Measurements from ENCODE around the gene PEX14.

Gene PEX14

DNA sequence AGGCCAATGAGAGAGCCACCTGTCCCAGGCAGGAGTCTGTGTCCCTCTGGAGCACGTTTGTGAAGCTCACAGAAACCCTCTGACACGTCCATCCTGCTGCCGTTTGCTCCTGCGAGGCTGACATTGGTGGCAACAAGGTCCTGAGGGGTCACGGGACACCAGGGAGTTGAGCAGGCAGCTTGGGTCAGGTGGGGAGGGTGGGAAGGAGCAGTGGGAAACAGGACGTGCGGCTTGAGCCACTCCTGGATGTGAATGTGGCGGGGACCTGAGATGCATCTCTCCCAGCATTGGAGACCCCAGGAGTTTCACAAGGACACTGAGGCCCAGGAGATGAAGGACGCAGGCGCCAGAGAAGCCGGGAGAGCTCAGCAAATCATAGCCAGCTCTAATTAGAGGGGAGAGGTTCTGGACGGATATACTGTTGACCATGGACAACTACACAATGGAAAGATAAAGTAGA, 149.0 kb downstream of the PEX14 start:
- H3K9ac ChIP-seq (ENCODE audit: low read length) = no peak overlapping the region
- TF ChIP-seq EZH2 (IDR thresholded peaks at IDR 0.05; ENCODE audit: borderline replicate concordance, low read length) = no peak
- TF ChIP-seq, protein P1, sequence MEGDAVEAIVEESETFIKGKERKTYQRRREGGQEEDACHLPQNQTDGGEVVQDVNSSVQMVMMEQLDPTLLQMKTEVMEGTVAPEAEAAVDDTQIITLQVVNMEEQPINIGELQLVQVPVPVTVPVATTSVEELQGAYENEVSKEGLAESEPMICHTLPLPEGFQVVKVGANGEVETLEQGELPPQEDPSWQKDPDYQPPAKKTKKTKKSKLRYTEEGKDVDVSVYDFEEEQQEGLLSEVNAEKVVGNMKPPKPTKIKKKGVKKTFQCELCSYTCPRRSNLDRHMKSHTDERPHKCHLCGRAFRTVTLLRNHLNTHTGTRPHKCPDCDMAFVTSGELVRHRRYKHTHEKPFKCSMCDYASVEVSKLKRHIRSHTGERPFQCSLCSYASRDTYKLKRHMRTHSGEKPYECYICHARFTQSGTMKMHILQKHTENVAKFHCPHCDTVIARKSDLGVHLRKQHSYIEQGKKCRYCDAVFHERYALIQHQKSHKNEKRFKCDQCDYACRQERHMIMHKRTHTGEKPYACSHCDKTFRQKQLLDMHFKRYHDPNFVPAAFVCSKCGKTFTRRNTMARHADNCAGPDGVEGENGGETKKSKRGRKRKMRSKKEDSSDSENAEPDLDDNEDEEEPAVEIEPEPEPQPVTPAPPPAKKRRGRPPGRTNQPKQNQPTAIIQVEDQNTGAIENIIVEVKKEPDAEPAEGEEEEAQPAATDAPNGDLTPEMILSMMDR (IDR thresholded peaks at IDR 0.05; ENCODE audit: low read length) = no peak
- no peaks in the 10 kb centered on the region for H3K36me3 ChIP-seq (ENCODE audit: insufficient read depth, low read length)
- H3K79me2 ChIP-seq (ENCODE audit: insufficient read depth, low read length) = no peaks in the 10 kb centered on the region
- H3K4me3 ChIP-seq (ENCODE audit: low read depth, low read length, poor library complexity, severe bottlenecking) = no peak overlapping the region
- H3K4me1 ChIP-seq (ENCODE audit: insufficient read depth, low read length, severe bottlenecking) = no peaks in the 10 kb centered on the region
- H4K20me1 ChIP-seq (ENCODE audit: insufficient read depth, low read length) = no peaks in the 10 kb centered on the region
- H3K4me2 ChIP-seq (ENCODE audit: low read length) = no peak overlapping the region
- no peaks in the 10 kb centered on the region for H3K27me3 ChIP-seq (ENCODE audit: insufficient read depth, low read length)
- H3K9me3 ChIP-seq (ENCODE audit: low read length) = no peaks in the 10 kb centered on the region
- H2AFZ ChIP-seq (ENCODE audit: low read length) = no peak overlapping the region
- no peaks in the 10 kb centered on the region for H3K9me2 ChIP-seq (ENCODE audit: low read depth, low read length)
- H3F3A ChIP-seq (ENCODE audit: insufficient read depth, low read length) = no peaks in the 10 kb centered on the region
- H3K27ac ChIP-seq (ENCODE audit: low read depth, low read length, poor library complexity, severe bottlenecking) = no peak overlapping the region

DNA sequence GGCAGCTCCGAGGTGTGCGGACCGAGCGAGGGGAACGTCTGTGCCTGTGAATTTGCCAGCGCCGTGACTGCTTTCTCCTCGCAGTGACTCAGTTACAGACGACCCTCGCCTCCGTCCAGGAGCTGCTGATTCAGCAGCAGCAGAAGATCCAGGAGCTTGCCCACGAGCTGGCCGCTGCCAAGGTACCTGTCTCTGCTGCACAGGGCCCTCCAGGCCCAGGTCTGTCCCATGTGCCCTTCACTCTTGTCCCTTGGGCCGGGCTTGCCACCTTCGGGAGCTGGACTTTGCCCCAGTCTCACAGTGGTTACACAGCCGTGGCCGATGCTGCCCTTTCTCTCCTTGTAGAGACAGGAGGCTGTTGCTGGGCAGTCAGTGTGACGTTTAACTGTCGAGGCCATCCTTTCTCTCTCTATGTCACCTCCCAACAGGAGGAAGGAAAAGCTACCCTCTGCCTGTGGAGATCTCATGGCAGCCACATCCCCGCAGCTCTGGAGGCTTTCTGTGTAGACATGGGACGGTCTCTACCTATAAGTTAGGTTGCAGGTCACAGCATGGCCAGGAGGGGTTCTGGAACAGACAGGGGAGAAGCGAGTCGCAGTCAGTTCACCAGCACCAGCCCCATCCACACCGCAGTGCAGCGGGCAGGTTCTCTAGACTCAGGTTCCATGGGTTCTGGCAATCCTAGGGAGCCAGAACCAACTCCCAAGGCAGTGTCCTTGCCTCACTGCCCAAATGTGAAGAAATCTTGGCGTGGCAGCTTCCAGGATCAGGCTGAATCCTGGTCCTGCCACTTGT, 149.7 kb downstream of the PEX14 start:
- Histone ChIP-seq H3K9me3 (ENCODE audit: low read length) (no peaks in the 10 kb centered on the region), H3K9ac (ENCODE audit: low read length) (no peak overlapping the region), H3K36me3 (ENCODE audit: insufficient read depth, low read length) (no peaks in the 10 kb centered on the region), H2AFZ (ENCODE audit: low read length) (no peak overlapping the region), H3K79me2 (ENCODE audit: insufficient read depth, low read length) (no peaks in the 10 kb centered on the region), H3K4me2 (ENCODE audit: low read length) (no peak overlapping the region), H3K4me1 (ENCODE audit: insufficient read depth, low read length, severe bottlenecking) (no peaks in the 10 kb centered on the region), H4K20me1 (ENCODE audit: insufficient read depth, low read length) (no peaks in the 10 kb centered on the region), H3K27me3 (ENCODE audit: insufficient read depth, low read length) (no peaks in the 10 kb centered on the region), H3K27ac (ENCODE audit: low read depth, low read length, poor library complexity, severe bottlenecking) (no peak overlapping the region), H3K4me3 (ENCODE audit: low read depth, low read length, poor library complexity, severe bottlenecking) (no peak overlapping the region), H3F3A (ENCODE audit: insufficient read depth, low read length) (no peaks in the 10 kb centered on the region), H3K9me2 (ENCODE audit: low read depth, low read length) (no peaks in the 10 kb centered on the region)
- TF ChIP-seq, protein P1 (IDR thresholded peaks at IDR 0.05; ENCODE audit: low read length) = no peak
- TF ChIP-seq EZH2 (IDR thresholded peaks at IDR 0.05; ENCODE audit: borderline replicate concordance, low read length) = no peak

DNA sequence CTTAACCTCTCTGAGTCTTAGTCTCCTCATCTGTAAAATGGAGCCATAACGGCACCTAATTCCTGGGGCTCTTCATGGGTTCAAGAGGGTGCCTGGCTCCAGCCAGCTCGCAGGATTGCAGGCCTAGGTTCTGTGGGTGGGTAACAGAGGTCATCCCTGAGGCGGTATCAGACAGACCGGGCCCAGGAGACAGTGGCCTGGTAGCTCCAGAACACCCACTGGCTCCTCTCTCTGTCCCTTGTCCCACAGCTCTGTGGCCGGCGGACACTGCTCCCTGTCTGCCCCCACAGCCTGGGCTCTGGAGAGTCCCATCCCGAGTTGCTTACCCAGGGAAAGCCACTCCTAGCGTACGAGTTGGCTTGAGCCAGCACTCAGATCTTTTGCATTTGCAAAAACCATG, 150.3 kb downstream of the PEX14 start:
- H3K79me2 ChIP-seq (ENCODE audit: insufficient read depth, low read length) = no peaks in the 10 kb centered on the region
- H3K27me3 ChIP-seq (ENCODE audit: insufficient read depth, low read length) = no peaks in the 10 kb centered on the region
- no peaks in the 10 kb centered on the region for H3K9me2 ChIP-seq (ENCODE audit: low read depth, low read length)
- no peaks in the 10 kb centered on the region for H3F3A ChIP-seq (ENCODE audit: insufficient read depth, low read length)
- no peak overlapping the region for H2AFZ ChIP-seq (ENCODE audit: low read length)
- H3K4me3 ChIP-seq (ENCODE audit: low read depth, low read length, poor library complexity, severe bottlenecking) = no peak overlapping the region
- no peak overlapping the region for H3K27ac ChIP-seq (ENCODE audit: low read depth, low read length, poor library complexity, severe bottlenecking)
- no peaks in the 10 kb centered on the region for H3K4me1 ChIP-seq (ENCODE audit: insufficient read depth, low read length, severe bottlenecking)
- no peaks in the 10 kb centered on the region for H3K36me3 ChIP-seq (ENCODE audit: insufficient read depth, low read length)
- H4K20me1 ChIP-seq (ENCODE audit: insufficient read depth, low read length) = no peaks in the 10 kb centered on the region
- H3K4me2 ChIP-seq (ENCODE audit: low read length) = no peak overlapping the region
- H3K9ac ChIP-seq (ENCODE audit: low read length) = no peak overlapping the region
- no peaks in the 10 kb centered on the region for H3K9me3 ChIP-seq (ENCODE audit: low read length)
- TF ChIP-seq, protein P1 (IDR thresholded peaks at IDR 0.05; ENCODE audit: low read length) = no peak
- no peak for TF ChIP-seq EZH2 (IDR thresholded peaks at IDR 0.05; ENCODE audit: borderline replicate concordance, low read length)
